Thyroid gland (tissue), 4 donors: ENCODE measurements around the gene HEATR9.

ENCODE experiments used
- POLR2A ChIP-seq, 2 donors: fragments of 450-650 bp; IDR thresholded peaks; one replicate each; pipeline ENCODE4 v1.6.1; 2017; ENCODE audit warnings: antibody characterized with exemption in 2 of 2, mild to moderate bottlenecking in 2 of 2, moderate library complexity in 1 of 2
- TF ChIP-seq, protein P1 (sequence below), 6 experiments: fragments of 200-600 bp in 3 of 6; fragments of 450-650 bp in 3 of 6; sonication (generic) in 3 of 6; IDR thresholded peaks; one replicate each; pipeline ENCODE4 v1.5.1; 2016 to 2019; ENCODE audit warnings: antibody characterized with exemption in 6 of 6, mild to moderate bottlenecking in 2 of 6, inconsistent platforms in 1 of 6, moderate library complexity in 1 of 6

GRCh38 chr17:35901631-35902175, 33.0 kb upstream of the HEATR9 start:
- TF ChIP-seq, protein P1, sequence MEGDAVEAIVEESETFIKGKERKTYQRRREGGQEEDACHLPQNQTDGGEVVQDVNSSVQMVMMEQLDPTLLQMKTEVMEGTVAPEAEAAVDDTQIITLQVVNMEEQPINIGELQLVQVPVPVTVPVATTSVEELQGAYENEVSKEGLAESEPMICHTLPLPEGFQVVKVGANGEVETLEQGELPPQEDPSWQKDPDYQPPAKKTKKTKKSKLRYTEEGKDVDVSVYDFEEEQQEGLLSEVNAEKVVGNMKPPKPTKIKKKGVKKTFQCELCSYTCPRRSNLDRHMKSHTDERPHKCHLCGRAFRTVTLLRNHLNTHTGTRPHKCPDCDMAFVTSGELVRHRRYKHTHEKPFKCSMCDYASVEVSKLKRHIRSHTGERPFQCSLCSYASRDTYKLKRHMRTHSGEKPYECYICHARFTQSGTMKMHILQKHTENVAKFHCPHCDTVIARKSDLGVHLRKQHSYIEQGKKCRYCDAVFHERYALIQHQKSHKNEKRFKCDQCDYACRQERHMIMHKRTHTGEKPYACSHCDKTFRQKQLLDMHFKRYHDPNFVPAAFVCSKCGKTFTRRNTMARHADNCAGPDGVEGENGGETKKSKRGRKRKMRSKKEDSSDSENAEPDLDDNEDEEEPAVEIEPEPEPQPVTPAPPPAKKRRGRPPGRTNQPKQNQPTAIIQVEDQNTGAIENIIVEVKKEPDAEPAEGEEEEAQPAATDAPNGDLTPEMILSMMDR (IDR thresholded peaks at IDR 0.05) = no peak
- TF ChIP-seq POLR2A (IDR thresholded peaks at IDR 0.05) = no peak
